Activated CD4-positive, alpha-beta T cell treated with anti-CD3 and anti-CD28 coated beads for 36 hours (primary cell): Measurements from ENCODE around the gene FRMPD1. TPM values are rescaled to one million over a fixed set of nuclear protein-coding genes. Genes with fewer than 3 reads are reported as not detected.

Experiments
- ATAC-seq: fragments of 200-7000 bp; cut with Tn5 transposase; one replicate; pipeline ENCODE4 v1.10.0; 2021; ENCODE audit warnings: mild to moderate bottlenecking, moderate library complexity
- CTCF ChIA-PET: fragments of 350-600 bp; sonication (Branson Sonifier 250); formaldehyde crosslinking; loops from one replicate; lab custom pipeline; 2021; ENCODE audit warnings: antibody characterized with exemption; lab: Charles Lee
- POLR2A ChIA-PET: fragments of 350-600 bp; sonication (Branson Sonifier 250); formaldehyde crosslinking; loops from one replicate; lab custom pipeline; 2021; ENCODE audit warnings: antibody characterized with exemption, inconsistent platforms; lab: Charles Lee
- DNase-seq: peaks from one replicate; pipeline ENCODE4 v3.0.0-alpha.2; 2020
- H3K27ac Mint-ChIP-seq: one replicate; pipeline ENCODE4 v1.8.0; 2021; ENCODE audit warnings: mixed read lengths
- H3K27me3 Mint-ChIP-seq: one replicate; pipeline ENCODE4 v1.8.0; 2021; ENCODE audit warnings: mixed read lengths
- H3K36me3 Mint-ChIP-seq: one replicate; pipeline ENCODE4 v1.8.0; 2021; ENCODE audit warnings: low read depth, mixed read lengths
- H3K4me1 Mint-ChIP-seq: one replicate; pipeline ENCODE4 v1.8.0; 2021; ENCODE audit warnings: mixed read lengths
- H3K4me3 Mint-ChIP-seq: one replicate; pipeline ENCODE4 v1.8.0; 2021; ENCODE audit warnings: mild to moderate bottlenecking, moderate library complexity, mixed read lengths
- H3K9me3 Mint-ChIP-seq: one replicate; pipeline ENCODE4 v1.8.0; 2021; ENCODE audit warnings: low read depth, mixed read lengths
- intact Hi-C, 2 experiments: fragments of 100-400 bp; cut with DNase I in 1 of 2; cut with micrococcal nuclease in 1 of 2; formaldehyde crosslinking; loops; one replicate each; pipeline versions ENCODE4 v1.14.2 to v1.15.1; 2022 to 2024; cut with DNase I, micrococcal nuclease
- total RNA-seq, 2 experiments: library from RNA; stranded (reverse); gene quantifications; one replicate each; pipeline ENCODE4 v1.2.3, GENCODE V29; 2021

The FRMPD1 gene
- total RNA-seq, 2 experiments from 2014 or later = not detected

DNA sequence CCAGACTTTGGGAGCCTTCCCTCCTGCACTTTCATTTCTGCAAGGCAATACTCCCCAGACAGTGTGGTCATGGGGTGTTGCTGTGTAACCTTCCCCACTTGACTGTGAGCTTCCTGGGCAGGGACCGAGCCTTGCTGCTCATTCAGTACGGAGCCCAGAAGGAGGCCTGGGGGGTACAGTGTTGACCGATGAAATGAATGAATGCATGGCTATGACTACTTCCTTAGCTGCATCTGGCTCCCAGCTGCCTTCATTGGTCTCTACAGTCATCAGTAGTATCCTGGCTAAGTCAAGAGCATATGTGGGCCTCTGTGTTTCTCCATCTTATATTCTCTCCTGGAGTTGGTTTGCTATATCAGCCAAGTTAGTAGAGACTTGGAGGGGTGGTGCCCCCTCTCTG lies 9.9 kb downstream of the FRMPD1 start:
- DNase-seq = no peak
- CTCF ChIA-PET = no interaction called here
- intact Hi-C loops = loop anchor here in 1 of 2 experiments (5.0 kb wide), 1 partner anchor 33 kb away; no protein-coding TSS in a partner anchor
- no peak for ATAC-seq
- POLR2A ChIA-PET = no interaction called here
- Mint-ChIP-seq H3K36me3 (no peaks in the 10 kb centered on the region), H3K27ac (no peak overlapping the region), H3K27me3 (peaks cover 9% of the 10 kb centered on the region), H3K4me3 (no peak overlapping the region), H3K4me1 (no peaks in the 10 kb centered on the region), H3K9me3 (no peaks in the 10 kb centered on the region)

DNA sequence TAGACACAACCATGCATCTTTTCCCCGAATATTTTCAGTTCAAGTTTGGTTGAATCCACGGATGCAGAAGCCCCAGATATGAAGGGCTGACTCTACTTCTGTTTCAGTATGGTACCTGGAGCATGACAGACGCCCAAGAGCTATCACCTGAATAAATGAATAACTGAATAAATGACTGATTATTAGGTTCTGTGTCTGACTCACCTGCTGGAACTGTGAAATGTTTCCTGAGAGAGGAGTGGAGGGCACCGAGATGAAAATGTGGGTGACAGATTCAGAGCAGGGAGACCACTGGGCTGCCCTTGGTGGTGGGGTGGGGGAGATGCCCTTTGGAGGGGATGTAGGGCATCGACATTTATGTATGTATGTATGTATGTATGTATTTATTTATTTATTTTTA lies 13.2 kb downstream of the FRMPD1 start:
- ATAC-seq (no peak), DNase-seq (no peak)
- CTCF ChIA-PET = no interaction called here
- H3K9me3 Mint-ChIP-seq = no peaks in the 10 kb centered on the region
- H3K4me3 Mint-ChIP-seq = no peak overlapping the region
- H3K4me1 Mint-ChIP-seq = no peaks in the 10 kb centered on the region
- POLR2A ChIA-PET = no interaction called here
- no peak overlapping the region for H3K27ac Mint-ChIP-seq
- no peaks in the 10 kb centered on the region for H3K36me3 Mint-ChIP-seq
- peaks cover 20% of the 10 kb centered on the region for H3K27me3 Mint-ChIP-seq
- intact Hi-C loops = loop anchor here in 1 of 2 experiments (5.0 kb wide), 1 partner anchor 37 kb away; no protein-coding TSS in a partner anchor

DNA sequence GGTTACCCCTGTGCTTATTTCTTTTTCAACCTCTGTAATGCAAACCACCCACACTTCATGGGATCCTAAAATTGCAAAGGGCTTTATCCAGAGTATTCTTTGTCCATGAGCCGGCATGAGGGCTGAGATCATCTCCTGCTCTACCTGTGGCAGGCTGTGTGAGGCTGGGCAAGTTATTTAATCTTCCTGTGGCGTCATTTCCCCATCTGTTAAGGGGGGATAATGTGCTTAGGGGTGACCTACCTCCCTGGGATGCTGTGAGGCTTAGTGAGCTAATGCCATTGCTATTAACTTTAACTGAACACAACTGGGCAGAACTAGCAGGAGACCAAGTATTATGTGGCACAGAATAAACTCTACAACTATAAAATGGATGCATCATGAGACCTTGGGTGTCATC lies 17.0 kb downstream of the FRMPD1 start:
- POLR2A ChIA-PET = no interaction called here
- H3K4me1 Mint-ChIP-seq = no peaks in the 10 kb centered on the region
- no peak overlapping the region for H3K27ac Mint-ChIP-seq
- CTCF ChIA-PET = no interaction called here
- H3K9me3 Mint-ChIP-seq = no peaks in the 10 kb centered on the region
- peaks cover 24% of the 10 kb centered on the region for H3K27me3 Mint-ChIP-seq
- no peaks in the 10 kb centered on the region for H3K36me3 Mint-ChIP-seq
- DNase-seq = no peak
- no peak overlapping the region for H3K4me3 Mint-ChIP-seq
- no peak for ATAC-seq
- intact Hi-C loops = no loop called here

DNA sequence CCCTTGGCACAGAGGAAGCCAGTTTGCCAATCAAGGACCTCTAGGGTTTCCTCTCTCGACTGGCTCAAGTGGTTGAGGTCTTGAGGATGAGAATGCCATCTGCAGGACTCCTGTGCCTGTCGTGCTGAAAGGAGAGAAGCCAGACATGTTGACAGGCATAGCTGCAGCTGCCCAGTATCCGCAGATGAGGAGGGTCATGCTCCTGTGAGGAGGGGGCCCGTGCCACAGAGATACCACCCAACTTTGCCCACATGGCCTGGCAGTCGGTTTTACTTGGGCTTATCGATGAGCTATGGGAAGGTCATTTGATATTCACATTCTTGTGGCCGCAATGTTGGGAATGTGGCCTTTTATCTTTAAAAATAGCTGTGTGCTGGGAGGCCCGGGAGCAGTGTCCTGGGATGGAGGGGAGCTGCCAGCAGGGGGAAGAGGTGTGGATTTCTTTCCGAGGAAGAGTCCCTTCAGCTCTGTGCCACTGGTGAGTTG lies 17.4 kb downstream of the FRMPD1 start:
- Mint-ChIP-seq H3K4me3 (no peak overlapping the region), H3K27ac (no peak overlapping the region), H3K9me3 (no peaks in the 10 kb centered on the region), H3K36me3 (no peaks in the 10 kb centered on the region), H3K27me3 (peaks cover 26% of the 10 kb centered on the region), H3K4me1 (no peaks in the 10 kb centered on the region)
- no peak for DNase-seq
- POLR2A ChIA-PET = no interaction called here
- intact Hi-C loops = no loop called here
- CTCF ChIA-PET = no interaction called here
- ATAC-seq = no peak

DNA sequence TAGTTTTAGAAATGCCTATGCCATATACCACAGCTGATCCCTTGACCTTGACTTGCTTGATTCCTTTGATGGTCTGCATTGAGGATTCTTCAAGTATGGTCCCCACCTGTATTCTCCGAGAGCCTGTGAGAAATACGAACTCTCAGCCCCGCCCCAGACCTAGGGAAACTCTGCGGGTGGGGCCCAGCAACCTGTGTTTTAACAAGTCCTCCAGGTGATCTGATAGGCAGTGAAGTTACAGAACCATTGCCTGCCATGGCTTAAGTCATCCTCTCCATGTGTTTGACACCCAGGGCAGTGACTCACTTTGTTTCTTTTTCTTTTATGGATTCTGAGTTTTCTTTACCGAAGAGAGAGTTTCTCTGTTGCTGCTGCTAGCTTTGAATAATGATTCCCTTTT lies 18.5 kb downstream of the FRMPD1 start:
- Mint-ChIP-seq H3K9me3 (no peaks in the 10 kb centered on the region), H3K36me3 (no peaks in the 10 kb centered on the region), H3K27ac (no peak overlapping the region), H3K27me3 (peaks cover 24% of the 10 kb centered on the region), H3K4me3 (no peak overlapping the region), H3K4me1 (no peaks in the 10 kb centered on the region)
- no peak for ATAC-seq
- no peak for DNase-seq
- intact Hi-C loops = no loop called here
- CTCF ChIA-PET = no interaction called here
- POLR2A ChIA-PET = no interaction called here

DNA sequence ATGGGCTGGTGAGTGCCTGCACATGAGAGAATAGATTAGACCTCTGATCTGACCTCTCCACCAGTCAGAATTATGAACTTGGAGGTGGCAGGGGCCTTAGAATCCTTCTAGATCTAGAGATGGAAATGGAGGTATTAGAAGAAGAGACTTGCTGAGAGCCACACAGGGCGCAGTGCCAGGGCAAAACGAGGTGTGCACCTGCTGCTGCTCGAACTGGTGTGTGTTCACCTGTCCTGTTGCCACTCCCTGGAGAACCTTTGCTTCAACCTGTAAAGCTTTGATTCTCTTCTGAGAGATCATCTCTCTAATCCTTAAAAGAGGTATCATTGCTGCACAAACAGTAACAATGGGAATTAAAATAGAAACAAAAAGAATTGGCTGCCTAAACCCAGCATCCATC lies 24.9 kb downstream of the FRMPD1 start:
- Mint-ChIP-seq H3K36me3 (no peaks in the 10 kb centered on the region), H3K27ac (no peak overlapping the region), H3K4me3 (no peak overlapping the region), H3K4me1 (no peaks in the 10 kb centered on the region), H3K27me3 (peaks cover 11% of the 10 kb centered on the region), H3K9me3 (no peaks in the 10 kb centered on the region)
- ATAC-seq (no peak), DNase-seq (no peak)
- ChIA-PET CTCF (no interaction called here), POLR2A (no interaction called here)
- intact Hi-C loops = no loop called here

DNA sequence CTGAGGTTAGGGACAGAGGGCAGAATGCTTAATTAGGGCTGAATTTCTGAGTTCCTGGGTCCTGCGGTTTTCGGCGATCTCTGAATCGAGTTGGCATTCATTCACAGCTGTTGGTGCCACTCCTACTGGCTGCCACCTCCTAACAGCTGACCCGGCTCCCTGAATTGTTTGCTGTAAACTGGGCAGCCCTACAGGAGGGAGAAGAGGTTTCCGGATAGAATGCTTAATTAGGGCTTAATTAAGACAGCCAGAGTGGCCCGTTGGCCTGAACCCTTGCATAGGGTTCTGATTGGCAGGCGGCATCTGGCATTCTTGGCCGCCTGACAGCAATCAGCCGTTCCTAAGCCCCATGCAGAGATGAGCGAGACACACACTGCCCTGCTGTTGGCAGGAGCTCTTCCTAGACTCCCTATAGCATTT lies 25.7 kb downstream of the FRMPD1 start:
- ChIA-PET POLR2A (no interaction called here), CTCF (no interaction called here)
- H3K27me3 Mint-ChIP-seq = peaks cover 14% of the 10 kb centered on the region
- H3K4me3 Mint-ChIP-seq = no peak overlapping the region
- no peaks in the 10 kb centered on the region for H3K36me3 Mint-ChIP-seq
- DNase-seq (no peak), ATAC-seq (no peak)
- no peaks in the 10 kb centered on the region for H3K4me1 Mint-ChIP-seq
- H3K27ac Mint-ChIP-seq = no peak overlapping the region
- intact Hi-C loops = no loop called here
- H3K9me3 Mint-ChIP-seq = no peaks in the 10 kb centered on the region

DNA sequence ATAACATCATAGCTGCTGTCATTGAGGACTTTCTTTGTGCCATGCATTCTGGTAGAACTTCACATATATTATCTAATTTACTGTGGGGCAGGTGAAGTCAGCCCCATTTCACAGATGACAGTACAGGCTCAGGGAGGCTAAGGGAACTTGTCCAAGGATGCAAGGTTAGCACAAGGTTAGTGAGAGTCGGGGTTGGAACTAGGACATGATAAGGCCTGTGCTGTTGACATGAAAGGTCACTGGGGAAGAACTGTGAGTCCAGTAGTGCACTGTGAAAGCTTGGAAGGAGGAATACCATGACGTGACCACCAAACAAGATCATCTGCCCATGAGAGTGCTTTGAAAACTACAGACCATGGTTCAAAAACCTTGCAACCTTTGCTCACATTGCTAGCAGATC lies 26.7 kb downstream of the FRMPD1 start:
- no peak overlapping the region for H3K27ac Mint-ChIP-seq
- POLR2A ChIA-PET = no interaction called here

DNA sequence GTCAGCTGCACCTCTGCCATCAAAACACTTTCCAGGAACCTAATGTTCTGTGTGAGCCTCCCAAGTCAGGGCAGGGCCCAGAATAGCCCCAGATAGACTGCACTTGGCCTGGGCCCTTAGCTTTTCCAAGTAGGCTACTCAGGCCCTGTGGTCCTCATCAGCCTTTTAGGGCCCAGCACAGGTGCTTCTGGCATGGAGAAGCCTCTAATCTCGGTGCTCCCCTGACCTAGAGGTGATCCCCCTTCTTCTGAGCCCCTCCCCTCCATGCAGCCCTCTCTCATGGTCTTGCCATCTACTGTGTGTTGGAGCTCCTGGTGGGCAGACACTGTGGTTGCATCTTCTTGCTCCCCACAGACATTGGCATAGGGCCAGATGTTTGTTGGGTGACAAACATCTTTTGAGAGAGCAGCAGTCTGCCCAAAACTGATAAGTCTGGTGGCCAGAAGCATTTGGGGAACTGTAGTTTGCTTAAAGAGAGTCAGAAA lies 28.1 kb downstream of the FRMPD1 start:
- CTCF ChIA-PET = interaction anchor here (0.6 to 1.0 kb wide), 2 partner anchors 45 to 167 kb away, joined by 3 read pairs; no protein-coding TSS in a partner anchor
- intact Hi-C loops = no loop called here
- Mint-ChIP-seq H3K27me3 (peaks cover 29% of the 10 kb centered on the region), H3K27ac (no peak overlapping the region), H3K4me1 (no peaks in the 10 kb centered on the region), H3K4me3 (no peak overlapping the region), H3K36me3 (no peaks in the 10 kb centered on the region), H3K9me3 (no peaks in the 10 kb centered on the region)
- ATAC-seq (no peak), DNase-seq (peak; percentile 8)
- POLR2A ChIA-PET = interaction anchor here (0.7 kb wide), 1 partner anchor 32 kb away, joined by 3 read pairs; no protein-coding TSS in a partner anchor

More for the DNA sequence above, 26.7 kb downstream of the FRMPD1 start:
- Mint-ChIP-seq H3K4me1 (no peaks in the 10 kb centered on the region), H3K9me3 (no peaks in the 10 kb centered on the region), H3K36me3 (no peaks in the 10 kb centered on the region), H3K27me3 (peaks cover 22% of the 10 kb centered on the region), H3K4me3 (no peak overlapping the region)
- intact Hi-C loops = no loop called here
- ATAC-seq (no peak), DNase-seq (no peak)
- CTCF ChIA-PET = no interaction called here

DNA sequence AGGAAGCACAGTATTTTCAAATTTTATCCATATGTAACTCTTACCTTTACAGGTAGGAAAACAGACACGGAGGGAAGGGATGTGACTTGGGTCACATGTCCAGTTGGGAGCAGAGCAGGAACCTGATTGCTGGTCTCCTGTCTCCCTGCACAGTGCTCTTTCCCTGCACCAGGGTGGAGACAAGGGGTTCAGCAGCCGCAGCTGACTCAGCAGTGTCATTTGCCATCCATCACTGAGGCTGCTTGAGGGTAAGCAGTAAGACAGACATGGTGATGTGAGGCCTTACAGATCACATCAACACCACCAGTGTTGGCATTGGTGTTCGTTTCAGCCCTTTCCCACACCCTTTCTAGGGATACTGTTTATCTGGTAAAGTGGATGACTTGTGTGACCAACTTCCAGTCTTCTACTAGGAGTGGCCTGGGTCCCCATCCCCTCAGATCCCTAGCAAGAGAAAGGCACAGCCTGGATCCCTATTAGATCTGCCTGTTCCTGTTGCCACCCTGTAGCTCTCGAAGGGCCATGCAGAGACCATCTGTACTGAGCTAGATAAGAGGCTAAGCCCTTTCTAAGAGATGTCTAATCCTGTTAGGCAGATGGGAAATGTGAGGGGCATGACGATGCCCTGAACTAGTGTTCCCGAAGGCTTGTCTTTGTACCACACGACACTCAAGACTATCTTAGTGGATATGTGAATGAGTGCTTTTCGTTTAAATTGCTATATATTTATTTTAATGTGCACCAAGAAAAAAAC lies 29.1 kb downstream of the FRMPD1 start:
- H3K4me3 Mint-ChIP-seq = no peak overlapping the region
- intact Hi-C loops = no loop called here
- ATAC-seq (no peak), DNase-seq (no peak)
- no peaks in the 10 kb centered on the region for H3K36me3 Mint-ChIP-seq
- H3K27me3 Mint-ChIP-seq = peaks cover 32% of the 10 kb centered on the region
- ChIA-PET CTCF (no interaction called here), POLR2A (no interaction called here)
- no peaks in the 10 kb centered on the region for H3K9me3 Mint-ChIP-seq
- no peak overlapping the region for H3K27ac Mint-ChIP-seq
- H3K4me1 Mint-ChIP-seq = no peaks in the 10 kb centered on the region

DNA sequence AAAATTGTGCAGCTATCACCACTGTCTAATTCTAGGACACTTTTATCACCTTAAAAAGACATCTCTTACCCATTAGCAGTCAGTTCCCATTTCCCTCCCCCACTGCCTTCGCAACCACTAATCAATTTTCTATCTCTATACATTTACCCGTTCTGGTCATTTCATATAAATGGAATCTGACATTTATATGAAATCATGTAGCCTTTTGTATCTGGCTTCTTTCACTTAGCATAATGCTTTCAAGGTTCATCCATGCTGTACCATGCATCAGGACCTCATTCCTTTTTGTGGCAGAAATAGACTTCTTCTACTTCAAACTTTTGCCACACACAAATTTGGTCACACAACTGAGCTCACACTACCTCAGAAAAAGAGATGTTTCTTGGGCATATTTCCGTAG lies 32.2 kb downstream of the FRMPD1 start:
- Mint-ChIP-seq H3K9me3 (no peaks in the 10 kb centered on the region), H3K4me3 (no peak overlapping the region), H3K36me3 (no peaks in the 10 kb centered on the region), H3K4me1 (no peaks in the 10 kb centered on the region), H3K27me3 (peaks cover 39% of the 10 kb centered on the region), H3K27ac (no peak overlapping the region)
- ATAC-seq (no peak), DNase-seq (no peak)
- CTCF ChIA-PET = no interaction called here
- POLR2A ChIA-PET = no interaction called here
- intact Hi-C loops = no loop called here
